ENCODE measurements around the gene NCKAP5.

DNA sequence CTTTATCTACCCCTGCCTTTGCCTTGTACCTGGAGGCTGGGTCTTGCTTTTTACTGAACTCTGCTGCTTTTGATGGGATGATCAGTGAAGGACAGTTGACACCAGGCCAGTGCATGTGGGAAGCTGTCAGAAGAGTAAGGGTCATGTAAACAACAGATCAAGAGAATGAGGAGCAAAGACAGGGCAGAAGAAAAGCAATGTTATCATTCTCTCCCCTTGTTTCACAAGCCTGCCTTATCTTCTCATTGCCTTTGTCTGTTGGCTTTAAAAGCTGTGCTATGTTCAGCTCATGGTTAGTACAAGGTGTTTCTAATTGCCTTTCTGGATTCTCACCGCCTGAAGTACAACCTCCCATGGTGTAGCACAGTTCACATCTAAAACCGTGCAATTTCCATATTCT, 925.8 kb downstream of the NCKAP5 start:
- TF ChIP-seq, protein P1, sequence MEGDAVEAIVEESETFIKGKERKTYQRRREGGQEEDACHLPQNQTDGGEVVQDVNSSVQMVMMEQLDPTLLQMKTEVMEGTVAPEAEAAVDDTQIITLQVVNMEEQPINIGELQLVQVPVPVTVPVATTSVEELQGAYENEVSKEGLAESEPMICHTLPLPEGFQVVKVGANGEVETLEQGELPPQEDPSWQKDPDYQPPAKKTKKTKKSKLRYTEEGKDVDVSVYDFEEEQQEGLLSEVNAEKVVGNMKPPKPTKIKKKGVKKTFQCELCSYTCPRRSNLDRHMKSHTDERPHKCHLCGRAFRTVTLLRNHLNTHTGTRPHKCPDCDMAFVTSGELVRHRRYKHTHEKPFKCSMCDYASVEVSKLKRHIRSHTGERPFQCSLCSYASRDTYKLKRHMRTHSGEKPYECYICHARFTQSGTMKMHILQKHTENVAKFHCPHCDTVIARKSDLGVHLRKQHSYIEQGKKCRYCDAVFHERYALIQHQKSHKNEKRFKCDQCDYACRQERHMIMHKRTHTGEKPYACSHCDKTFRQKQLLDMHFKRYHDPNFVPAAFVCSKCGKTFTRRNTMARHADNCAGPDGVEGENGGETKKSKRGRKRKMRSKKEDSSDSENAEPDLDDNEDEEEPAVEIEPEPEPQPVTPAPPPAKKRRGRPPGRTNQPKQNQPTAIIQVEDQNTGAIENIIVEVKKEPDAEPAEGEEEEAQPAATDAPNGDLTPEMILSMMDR (IDR thresholded peaks at IDR 0.05): no peak
- TF ChIP-seq CEBPB (IDR thresholded peaks at IDR 0.05) (no peak), HDAC2 (IDR thresholded peaks at IDR 0.05) (no peak), JUNB (IDR thresholded peaks at IDR 0.05) (no peak), ESRRA (IDR thresholded peaks at IDR 0.05; ENCODE audit: borderline replicate concordance, low read length) (no peak), POLR2A (IDR thresholded peaks at IDR 0.05; ENCODE audit: low read length) (no peak), POLR2AphosphoS2 (conservative IDR thresholded peaks at IDR 0.05; ENCODE audit: low read length) (no peak), MAZ (IDR thresholded peaks at IDR 0.05; ENCODE audit: borderline replicate concordance, low read depth, low read length) (no peak)
- TF ChIP-seq, protein P2, sequence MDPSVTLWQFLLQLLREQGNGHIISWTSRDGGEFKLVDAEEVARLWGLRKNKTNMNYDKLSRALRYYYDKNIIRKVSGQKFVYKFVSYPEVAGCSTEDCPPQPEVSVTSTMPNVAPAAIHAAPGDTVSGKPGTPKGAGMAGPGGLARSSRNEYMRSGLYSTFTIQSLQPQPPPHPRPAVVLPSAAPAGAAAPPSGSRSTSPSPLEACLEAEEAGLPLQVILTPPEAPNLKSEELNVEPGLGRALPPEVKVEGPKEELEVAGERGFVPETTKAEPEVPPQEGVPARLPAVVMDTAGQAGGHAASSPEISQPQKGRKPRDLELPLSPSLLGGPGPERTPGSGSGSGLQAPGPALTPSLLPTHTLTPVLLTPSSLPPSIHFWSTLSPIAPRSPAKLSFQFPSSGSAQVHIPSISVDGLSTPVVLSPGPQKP (IDR thresholded peaks at IDR 0.05; ENCODE audit: low read depth, low read length): no peak
- TF ChIP-seq, protein P3, sequence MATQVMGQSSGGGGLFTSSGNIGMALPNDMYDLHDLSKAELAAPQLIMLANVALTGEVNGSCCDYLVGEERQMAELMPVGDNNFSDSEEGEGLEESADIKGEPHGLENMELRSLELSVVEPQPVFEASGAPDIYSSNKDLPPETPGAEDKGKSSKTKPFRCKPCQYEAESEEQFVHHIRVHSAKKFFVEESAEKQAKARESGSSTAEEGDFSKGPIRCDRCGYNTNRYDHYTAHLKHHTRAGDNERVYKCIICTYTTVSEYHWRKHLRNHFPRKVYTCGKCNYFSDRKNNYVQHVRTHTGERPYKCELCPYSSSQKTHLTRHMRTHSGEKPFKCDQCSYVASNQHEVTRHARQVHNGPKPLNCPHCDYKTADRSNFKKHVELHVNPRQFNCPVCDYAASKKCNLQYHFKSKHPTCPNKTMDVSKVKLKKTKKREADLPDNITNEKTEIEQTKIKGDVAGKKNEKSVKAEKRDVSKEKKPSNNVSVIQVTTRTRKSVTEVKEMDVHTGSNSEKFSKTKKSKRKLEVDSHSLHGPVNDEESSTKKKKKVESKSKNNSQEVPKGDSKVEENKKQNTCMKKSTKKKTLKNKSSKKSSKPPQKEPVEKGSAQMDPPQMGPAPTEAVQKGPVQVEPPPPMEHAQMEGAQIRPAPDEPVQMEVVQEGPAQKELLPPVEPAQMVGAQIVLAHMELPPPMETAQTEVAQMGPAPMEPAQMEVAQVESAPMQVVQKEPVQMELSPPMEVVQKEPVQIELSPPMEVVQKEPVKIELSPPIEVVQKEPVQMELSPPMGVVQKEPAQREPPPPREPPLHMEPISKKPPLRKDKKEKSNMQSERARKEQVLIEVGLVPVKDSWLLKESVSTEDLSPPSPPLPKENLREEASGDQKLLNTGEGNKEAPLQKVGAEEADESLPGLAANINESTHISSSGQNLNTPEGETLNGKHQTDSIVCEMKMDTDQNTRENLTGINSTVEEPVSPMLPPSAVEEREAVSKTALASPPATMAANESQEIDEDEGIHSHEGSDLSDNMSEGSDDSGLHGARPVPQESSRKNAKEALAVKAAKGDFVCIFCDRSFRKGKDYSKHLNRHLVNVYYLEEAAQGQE (IDR thresholded peaks at IDR 0.05): no peak

All from A549 (cell line).